ENCODE data around the gene MALL. TPM values are rescaled to one million over a fixed set of nuclear protein-coding genes. Genes with fewer than 3 reads are reported as not detected.
"Not testable (repeated sequence)": the region's sequence is repeated elsewhere in the genome, so short reads cannot be mapped to it uniquely, and the experiment has no call there.

Gene MALL
- total RNA-seq, 2 experiments from 2014 or later = not detected

DNA sequence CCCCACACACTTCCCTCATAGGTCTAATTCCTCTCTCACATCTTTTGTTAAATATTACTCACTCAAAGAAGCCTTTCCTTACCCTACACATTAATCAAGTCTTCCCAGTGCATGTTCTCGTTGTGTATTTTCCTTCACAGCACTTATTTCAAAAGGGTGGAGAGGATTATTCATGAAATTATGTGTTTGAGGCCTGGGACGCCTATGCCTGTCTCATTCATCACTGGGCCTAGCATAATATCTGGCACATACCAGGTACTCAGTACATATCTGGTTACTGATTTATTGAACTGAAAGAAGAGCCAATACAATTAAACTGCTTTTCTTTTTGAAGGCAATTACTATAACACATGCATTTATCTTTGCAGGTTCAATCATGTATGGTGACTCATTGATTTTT, 15.1 kb upstream of the MALL start:
- Mint-ChIP-seq H3K27me3 (peaks cover 11% of the 10 kb centered on the region), H3K27ac (no peak overlapping the region), H3K9me3 (peaks cover 5% of the 10 kb centered on the region), H3K4me1 (peaks cover 2% of the 10 kb centered on the region), H3K4me3 (no peak overlapping the region), H3K36me3 (no peaks in the 10 kb centered on the region)
- POLR2A ChIA-PET = no interaction called here
- ATAC-seq (ENCODE audit: low read depth) (no peak), DNase-seq (no peak)

GRCh38 chr2:110126906-110127305, 11.3 kb upstream of the MALL start:
- POLR2A ChIA-PET = no interaction called here
- DNase-seq (no peak), ATAC-seq (ENCODE audit: low read depth) (no peak)
- no peaks in the 10 kb centered on the region for H3K9me3 Mint-ChIP-seq
- no peaks in the 10 kb centered on the region for H3K36me3 Mint-ChIP-seq
- H3K27ac Mint-ChIP-seq = no peak overlapping the region
- H3K4me1 Mint-ChIP-seq = peaks cover 2% of the 10 kb centered on the region
- H3K4me3 Mint-ChIP-seq = no peak overlapping the region
- H3K27me3 Mint-ChIP-seq = no peaks in the 10 kb centered on the region

DNA sequence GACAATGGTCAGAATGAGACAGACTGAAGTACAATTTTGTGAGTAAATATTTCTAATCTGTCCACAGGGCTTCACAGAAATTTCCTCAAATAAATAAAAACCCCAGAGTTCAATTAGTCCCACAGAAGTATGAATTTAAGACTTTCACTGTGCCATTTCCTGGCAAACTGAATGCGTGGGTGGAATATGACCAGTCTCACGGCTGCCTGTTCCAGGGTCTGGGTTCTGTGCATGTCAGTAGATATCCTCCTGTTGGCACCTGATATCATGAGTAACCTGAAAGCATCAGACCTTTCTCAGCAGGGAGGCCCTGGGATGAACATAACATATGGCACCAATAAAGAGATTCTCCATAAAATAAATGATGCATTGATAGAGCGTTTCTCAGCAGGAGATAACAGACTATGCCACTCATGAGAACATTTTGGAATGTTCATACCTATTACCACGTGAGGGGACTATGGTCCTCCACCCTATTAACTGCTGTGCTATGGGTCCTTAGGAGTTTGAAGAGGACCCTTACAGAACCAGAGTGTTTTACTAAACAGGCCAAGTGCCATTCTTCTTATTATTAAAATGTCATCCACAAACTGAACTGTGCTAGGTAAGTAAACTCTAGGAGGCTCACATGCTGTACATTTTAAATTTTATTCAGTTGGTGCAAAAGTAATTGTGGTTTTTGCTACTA, 10.6 kb upstream of the MALL start:
- Mint-ChIP-seq H3K27ac (no peak overlapping the region), H3K27me3 (no peaks in the 10 kb centered on the region), H3K4me1 (peaks cover 2% of the 10 kb centered on the region), H3K36me3 (no peaks in the 10 kb centered on the region), H3K9me3 (no peaks in the 10 kb centered on the region), H3K4me3 (no peak overlapping the region)
- ATAC-seq (ENCODE audit: low read depth) = no peak
- POLR2A ChIA-PET = no interaction called here
- no peak for DNase-seq

DNA sequence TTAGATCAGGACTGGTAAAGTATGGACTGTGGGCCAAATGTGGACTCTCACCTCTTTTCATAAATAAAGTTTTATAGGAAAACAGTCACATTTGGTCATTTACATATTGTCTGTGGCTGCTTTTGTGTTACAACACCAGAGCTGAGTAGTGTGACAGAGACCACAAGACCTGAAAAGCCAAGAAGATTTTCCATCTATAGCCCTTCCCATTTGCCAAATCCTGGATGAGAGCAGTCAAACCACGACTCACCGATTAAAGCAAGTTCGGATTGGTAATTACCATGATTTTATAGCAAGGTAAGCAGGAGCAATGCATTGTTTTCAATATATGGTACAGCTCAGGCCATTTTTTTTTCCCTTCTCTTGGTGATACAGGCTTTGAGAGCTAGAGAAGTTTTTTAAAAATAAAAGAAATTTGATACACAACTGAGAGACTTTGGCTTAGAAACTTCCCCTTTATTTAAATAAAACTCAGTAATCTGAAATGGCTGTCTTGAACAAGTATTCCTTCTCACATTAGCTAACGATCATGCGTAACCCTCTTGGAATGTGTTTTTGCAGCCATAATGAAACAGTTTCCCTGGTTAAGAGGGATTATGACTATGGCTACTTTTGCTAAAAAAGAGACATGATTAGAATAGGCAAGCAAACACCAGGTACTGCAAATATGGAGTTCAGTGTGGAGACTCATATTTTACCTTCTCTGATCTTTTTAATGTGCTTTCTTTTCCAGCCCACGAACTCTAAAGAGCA, 9.5 kb upstream of the MALL start:
- no peaks in the 10 kb centered on the region for H3K27me3 Mint-ChIP-seq
- H3K27ac Mint-ChIP-seq = no peak overlapping the region
- no peak overlapping the region for H3K4me3 Mint-ChIP-seq
- H3K9me3 Mint-ChIP-seq = no peaks in the 10 kb centered on the region
- DNase-seq (no peak), ATAC-seq (ENCODE audit: low read depth) (no peak)
- peaks cover 2% of the 10 kb centered on the region for H3K4me1 Mint-ChIP-seq
- POLR2A ChIA-PET = no interaction called here
- H3K36me3 Mint-ChIP-seq = no peaks in the 10 kb centered on the region

- no peak for DNase-seq
- no peaks in the 10 kb centered on the region for H3K9me3 Mint-ChIP-seq
- peaks cover 2% of the 10 kb centered on the region for H3K4me1 Mint-ChIP-seq
- H3K27ac Mint-ChIP-seq = no peak overlapping the region
- ATAC-seq (ENCODE audit: low read depth) = no peak
- no peaks in the 10 kb centered on the region for H3K36me3 Mint-ChIP-seq
- POLR2A ChIA-PET = no interaction called here
- no peaks in the 10 kb centered on the region for H3K27me3 Mint-ChIP-seq
- H3K4me3 Mint-ChIP-seq = no peak overlapping the region
These were observed 8.6 kb upstream of the MALL start for GRCh38 chr2:110124038-110124825.

GRCh38 chr2:110121592-110121991, 6.0 kb upstream of the MALL start:
- H3K27me3 Mint-ChIP-seq = peaks cover 24% of the 10 kb centered on the region
- peaks cover 3% of the 10 kb centered on the region for H3K4me1 Mint-ChIP-seq
- ATAC-seq (ENCODE audit: low read depth) (no peak), DNase-seq (no peak)
- H3K4me3 Mint-ChIP-seq = no peak overlapping the region
- H3K27ac Mint-ChIP-seq = no peak overlapping the region
- H3K36me3 Mint-ChIP-seq = no peaks in the 10 kb centered on the region
- H3K9me3 Mint-ChIP-seq = no peaks in the 10 kb centered on the region
- POLR2A ChIA-PET = no interaction called here

- ATAC-seq (ENCODE audit: low read depth) (no peak), DNase-seq (no peak)
- Mint-ChIP-seq H3K27ac (no peak overlapping the region), H3K4me1 (peaks cover 3% of the 10 kb centered on the region), H3K27me3 (peaks cover 30% of the 10 kb centered on the region), H3K4me3 (no peak overlapping the region), H3K9me3 (no peaks in the 10 kb centered on the region), H3K36me3 (no peaks in the 10 kb centered on the region)
- POLR2A ChIA-PET = no interaction called here
These were observed 5.4 kb upstream of the MALL start for GRCh38 chr2:110121052-110121334.

DNA sequence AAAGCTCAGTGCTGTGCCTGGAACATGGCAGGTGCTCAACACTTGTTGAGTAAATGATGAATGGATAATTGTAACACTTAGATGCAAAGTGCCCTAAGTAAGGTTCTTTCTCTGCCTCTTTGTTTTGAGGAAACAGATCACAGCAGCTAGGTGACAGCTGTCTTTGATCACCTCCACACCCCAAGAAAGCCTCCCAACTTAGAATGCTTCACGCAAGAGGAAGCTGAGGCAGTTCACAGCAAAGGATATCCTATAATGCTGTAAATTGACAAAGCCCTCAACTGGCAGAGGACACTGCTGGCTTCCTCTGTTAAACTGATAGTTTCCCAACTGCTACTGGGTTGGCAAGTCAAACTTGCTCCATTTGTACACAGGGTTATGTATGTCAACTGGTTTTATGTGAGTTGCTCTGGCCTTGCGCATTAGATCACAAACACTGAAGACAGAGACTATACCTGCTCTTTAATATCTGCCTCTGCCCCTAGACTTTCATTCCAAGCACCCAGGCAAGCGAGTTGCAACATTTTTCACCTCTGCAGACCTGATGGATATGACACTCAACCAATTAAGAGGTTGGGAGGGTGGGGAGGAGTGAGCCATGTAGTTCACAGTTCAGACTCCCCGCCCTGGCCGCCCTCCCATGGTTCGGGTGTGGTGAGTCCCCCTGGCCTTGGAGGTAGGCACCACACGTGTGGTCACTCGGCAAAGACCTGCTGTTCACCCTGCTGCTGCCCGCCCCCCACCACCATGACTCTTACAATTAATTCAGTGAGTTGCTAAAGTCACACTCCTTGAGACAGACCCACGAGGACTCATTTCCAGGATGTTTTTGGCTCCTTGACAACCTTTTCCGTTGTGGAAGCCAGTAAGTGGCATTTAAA, 4.8 kb upstream of the MALL start:
- no peak for DNase-seq
- no peaks in the 10 kb centered on the region for H3K9me3 Mint-ChIP-seq
- peaks cover 3% of the 10 kb centered on the region for H3K4me1 Mint-ChIP-seq
- peaks cover 35% of the 10 kb centered on the region for H3K27me3 Mint-ChIP-seq
- no peaks in the 10 kb centered on the region for H3K36me3 Mint-ChIP-seq
- H3K4me3 Mint-ChIP-seq = no peak overlapping the region
- POLR2A ChIA-PET = no interaction called here
- peak; percentile 39 for ATAC-seq (ENCODE audit: low read depth)
- H3K27ac Mint-ChIP-seq = no peak overlapping the region

DNA sequence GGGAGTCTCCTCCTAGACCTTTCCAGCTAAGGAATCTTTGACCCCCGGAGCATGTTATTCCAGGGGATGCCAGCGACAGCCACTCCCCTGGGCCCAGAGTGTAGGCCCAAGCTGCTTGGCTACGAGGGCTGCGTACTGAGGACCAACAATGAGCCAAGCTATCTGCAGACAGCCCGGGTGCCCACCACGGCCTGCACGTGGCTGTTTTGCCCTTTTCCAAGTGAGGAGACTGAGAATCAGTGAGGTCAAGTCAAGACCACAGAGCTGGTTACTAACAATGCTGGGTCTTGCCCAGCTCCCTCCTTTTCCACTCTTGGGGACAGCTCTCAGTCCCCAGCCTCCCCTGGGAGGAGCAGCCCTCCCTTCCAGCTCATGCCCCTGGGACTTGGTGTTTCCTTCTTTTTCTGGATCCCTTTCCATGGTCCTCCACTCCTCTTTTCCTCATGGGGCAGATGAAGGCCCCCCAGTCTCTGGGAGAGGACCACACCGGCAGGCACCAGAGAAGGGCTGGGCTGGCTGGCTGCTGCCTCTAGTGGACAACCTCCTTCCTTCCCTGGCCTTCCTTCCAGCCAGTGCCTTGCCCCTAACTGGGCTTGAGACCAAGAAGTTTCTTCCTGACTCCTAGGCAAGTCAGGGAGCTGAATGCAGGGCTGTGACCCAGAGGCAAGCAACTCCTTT, 550 bp upstream of the MALL start:
- no peak for DNase-seq
- peaks cover 53% of the 10 kb centered on the region for H3K27me3 Mint-ChIP-seq
- peaks cover 15% of the 10 kb centered on the region for H3K4me1 Mint-ChIP-seq
- H3K4me3 Mint-ChIP-seq = no peak overlapping the region
- POLR2A ChIA-PET = no interaction called here
- no peak for ATAC-seq (ENCODE audit: low read depth)
- no peak overlapping the region for H3K27ac Mint-ChIP-seq
- no peaks in the 10 kb centered on the region for H3K36me3 Mint-ChIP-seq
- peaks cover 2% of the 10 kb centered on the region for H3K9me3 Mint-ChIP-seq

GRCh38 chr2:110114831-110115255, 779 bp downstream of the MALL start:
- no peak overlapping the region for H3K27ac Mint-ChIP-seq
- no peak for ATAC-seq (ENCODE audit: low read depth)
- H3K9me3 Mint-ChIP-seq = peaks cover 5% of the 10 kb centered on the region
- DNase-seq = no peak
- POLR2A ChIA-PET = no interaction called here
- peaks cover 20% of the 10 kb centered on the region for H3K4me1 Mint-ChIP-seq
- peaks cover 58% of the 10 kb centered on the region for H3K27me3 Mint-ChIP-seq
- no peak overlapping the region for H3K4me3 Mint-ChIP-seq
- peaks cover 2% of the 10 kb centered on the region for H3K36me3 Mint-ChIP-seq

DNA sequence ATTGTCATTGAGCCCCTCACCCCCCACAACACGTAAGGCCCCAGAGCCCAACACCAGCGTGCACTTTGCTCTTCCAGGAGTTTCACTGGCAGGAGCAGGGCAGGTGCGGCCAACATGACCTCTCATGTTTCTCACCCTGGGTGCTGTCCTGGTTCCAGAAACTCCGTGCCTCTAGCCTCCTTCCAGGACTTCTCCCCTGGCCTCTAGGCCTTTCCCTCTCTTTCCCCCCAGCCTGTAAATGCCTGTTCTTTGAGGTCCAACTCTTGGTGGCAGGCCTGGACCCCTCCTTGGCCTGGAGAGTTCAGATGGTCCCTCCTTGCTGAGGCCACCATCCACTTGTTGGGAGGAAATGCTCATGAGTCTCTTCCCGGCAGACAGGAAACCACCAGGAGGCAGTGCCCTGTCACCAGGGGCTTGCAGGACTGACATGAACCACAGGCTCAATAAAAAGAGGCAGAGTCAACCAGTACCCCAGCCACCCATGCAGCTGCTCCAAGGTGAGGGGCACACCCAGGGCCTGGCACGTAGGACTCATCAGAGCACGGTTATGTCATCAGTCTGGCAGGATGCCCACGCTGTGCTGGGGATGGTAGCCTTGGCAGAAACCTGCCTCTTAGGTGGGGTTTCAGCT, 1.5 kb downstream of the MALL start:
- POLR2A ChIA-PET = no interaction called here
- peaks cover 25% of the 10 kb centered on the region for H3K4me1 Mint-ChIP-seq
- peaks cover 62% of the 10 kb centered on the region for H3K27me3 Mint-ChIP-seq
- H3K4me3 Mint-ChIP-seq = peak overlapping the region; percentile 14
- peaks cover 8% of the 10 kb centered on the region for H3K9me3 Mint-ChIP-seq
- ATAC-seq (ENCODE audit: low read depth) (peak; percentile 33), DNase-seq (no peak)
- H3K27ac Mint-ChIP-seq = peak overlapping the region; percentile 40
- peaks cover 2% of the 10 kb centered on the region for H3K36me3 Mint-ChIP-seq

DNA sequence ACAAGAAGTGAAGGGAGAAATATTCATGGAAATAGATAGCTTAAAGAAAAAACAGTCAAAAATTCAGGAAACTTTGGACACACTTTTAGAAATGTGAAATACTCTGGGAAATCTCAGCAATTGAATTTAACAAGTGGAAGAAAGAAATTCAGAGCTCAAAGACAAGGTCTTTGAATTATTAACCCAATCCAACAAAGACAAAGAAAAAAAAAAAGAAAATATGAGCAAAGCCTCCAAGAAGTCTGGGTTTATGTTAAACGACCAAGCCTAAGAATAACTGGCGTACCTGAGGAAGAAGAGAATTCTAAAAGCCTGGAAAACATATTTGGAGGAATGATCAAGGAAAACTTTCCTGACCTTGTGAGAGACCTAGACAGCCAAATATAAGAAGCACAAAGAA, 7.3 kb downstream of the MALL start:
- H3K27me3 Mint-ChIP-seq = peaks cover 46% of the 10 kb centered on the region
- DNase-seq; H3K27ac Mint-ChIP-seq; POLR2A ChIA-PET; H3K4me3 Mint-ChIP-seq; ATAC-seq (ENCODE audit: low read depth): not testable (repeated sequence)
- H3K9me3 Mint-ChIP-seq = peaks cover 13% of the 10 kb centered on the region
- peaks cover 12% of the 10 kb centered on the region for H3K4me1 Mint-ChIP-seq
- peaks cover 14% of the 10 kb centered on the region for H3K36me3 Mint-ChIP-seq
